HL-60 (cell line): ENCODE measurements around the gene UGT1A5.

Experiments used
- DNase-seq, 2 experiments: peaks; one replicate each; pipeline ENCODE4 v3.0.0-alpha.2; 2010 to 2020; ENCODE audit warnings: low read depth in 1 of 2, low spot score in 1 of 2
- H3K27ac ChIP-seq: fragments of 250-450 bp; sonication (Bioruptor Pico); replicated peaks from 2 replicates; pipeline ENCODE4 v1.5.1; 2020; ENCODE audit warnings: mild to moderate bottlenecking, moderate library complexity
- H3K27me3 ChIP-seq: fragments of 250-450 bp; sonication (Bioruptor Pico); 2 replicates; pipeline ENCODE4 v1.5.1; 2021; ENCODE audit warnings: mild to moderate bottlenecking, moderate library complexity; ENCODE audit not compliant: insufficient read depth, poor library complexity, severe bottlenecking
- H3K4me3 ChIP-seq: replicated peaks from 2 replicates; pipeline ENCODE4 v1.5.1; 2011; ENCODE audit warnings: mild to moderate bottlenecking, control low read depth, low read length; ENCODE audit not compliant: insufficient read depth
- GABPA ChIP-seq: IDR thresholded peaks from 2 replicates; pipeline ENCODE4 v1.6.1; 2012; ENCODE audit warnings: low read depth
- POLR2AphosphoS5 ChIP-seq: IDR thresholded peaks from 2 replicates; pipeline ENCODE4 v1.6.1; 2012; ENCODE audit warnings: low read depth
- SPI1 ChIP-seq: IDR thresholded peaks from 2 replicates; pipeline ENCODE4 v1.6.1; 2012; ENCODE audit warnings: low read depth, mild to moderate bottlenecking, borderline replicate concordance
- TF ChIP-seq, protein P1 (sequence below): IDR thresholded peaks from one replicate; pipeline ENCODE4 v1.5.1; 2011; ENCODE audit warnings: low read length, control low read depth, inconsistent platforms; ENCODE audit not compliant: insufficient read depth
- TF ChIP-seq, protein P2 (sequence below): IDR thresholded peaks from 2 replicates; pipeline ENCODE4 v1.6.1; 2012; ENCODE audit warnings: low read depth; ENCODE audit not compliant: insufficient replicate concordance

UGT1A5 gene

DNA sequence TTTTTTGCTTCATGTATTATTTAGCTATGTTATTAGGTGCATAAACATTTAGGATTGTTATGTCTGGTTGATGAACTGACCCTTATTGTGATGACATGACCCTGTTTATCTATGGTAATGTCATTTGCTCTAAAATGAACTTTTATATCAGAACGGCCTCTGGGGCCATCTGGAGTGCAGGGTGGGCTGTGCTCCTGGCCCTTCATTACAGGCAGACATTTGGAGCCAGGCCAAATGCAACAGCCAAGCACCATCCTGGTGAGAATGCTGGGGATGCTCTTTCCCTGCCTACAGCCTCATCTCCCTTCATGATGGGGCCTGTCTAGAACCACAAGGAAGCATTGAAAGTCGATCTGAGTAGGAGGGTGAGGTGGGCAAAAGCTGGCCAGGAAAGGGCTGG is 103.6 kb downstream of the UGT1A5 start:
- no peak for DNase-seq
- TF ChIP-seq, protein P1, sequence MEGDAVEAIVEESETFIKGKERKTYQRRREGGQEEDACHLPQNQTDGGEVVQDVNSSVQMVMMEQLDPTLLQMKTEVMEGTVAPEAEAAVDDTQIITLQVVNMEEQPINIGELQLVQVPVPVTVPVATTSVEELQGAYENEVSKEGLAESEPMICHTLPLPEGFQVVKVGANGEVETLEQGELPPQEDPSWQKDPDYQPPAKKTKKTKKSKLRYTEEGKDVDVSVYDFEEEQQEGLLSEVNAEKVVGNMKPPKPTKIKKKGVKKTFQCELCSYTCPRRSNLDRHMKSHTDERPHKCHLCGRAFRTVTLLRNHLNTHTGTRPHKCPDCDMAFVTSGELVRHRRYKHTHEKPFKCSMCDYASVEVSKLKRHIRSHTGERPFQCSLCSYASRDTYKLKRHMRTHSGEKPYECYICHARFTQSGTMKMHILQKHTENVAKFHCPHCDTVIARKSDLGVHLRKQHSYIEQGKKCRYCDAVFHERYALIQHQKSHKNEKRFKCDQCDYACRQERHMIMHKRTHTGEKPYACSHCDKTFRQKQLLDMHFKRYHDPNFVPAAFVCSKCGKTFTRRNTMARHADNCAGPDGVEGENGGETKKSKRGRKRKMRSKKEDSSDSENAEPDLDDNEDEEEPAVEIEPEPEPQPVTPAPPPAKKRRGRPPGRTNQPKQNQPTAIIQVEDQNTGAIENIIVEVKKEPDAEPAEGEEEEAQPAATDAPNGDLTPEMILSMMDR: no peak
- TF ChIP-seq SPI1: no peak
- TF ChIP-seq POLR2AphosphoS5: no peak
- no peak for TF ChIP-seq GABPA
- TF ChIP-seq, protein P2, sequence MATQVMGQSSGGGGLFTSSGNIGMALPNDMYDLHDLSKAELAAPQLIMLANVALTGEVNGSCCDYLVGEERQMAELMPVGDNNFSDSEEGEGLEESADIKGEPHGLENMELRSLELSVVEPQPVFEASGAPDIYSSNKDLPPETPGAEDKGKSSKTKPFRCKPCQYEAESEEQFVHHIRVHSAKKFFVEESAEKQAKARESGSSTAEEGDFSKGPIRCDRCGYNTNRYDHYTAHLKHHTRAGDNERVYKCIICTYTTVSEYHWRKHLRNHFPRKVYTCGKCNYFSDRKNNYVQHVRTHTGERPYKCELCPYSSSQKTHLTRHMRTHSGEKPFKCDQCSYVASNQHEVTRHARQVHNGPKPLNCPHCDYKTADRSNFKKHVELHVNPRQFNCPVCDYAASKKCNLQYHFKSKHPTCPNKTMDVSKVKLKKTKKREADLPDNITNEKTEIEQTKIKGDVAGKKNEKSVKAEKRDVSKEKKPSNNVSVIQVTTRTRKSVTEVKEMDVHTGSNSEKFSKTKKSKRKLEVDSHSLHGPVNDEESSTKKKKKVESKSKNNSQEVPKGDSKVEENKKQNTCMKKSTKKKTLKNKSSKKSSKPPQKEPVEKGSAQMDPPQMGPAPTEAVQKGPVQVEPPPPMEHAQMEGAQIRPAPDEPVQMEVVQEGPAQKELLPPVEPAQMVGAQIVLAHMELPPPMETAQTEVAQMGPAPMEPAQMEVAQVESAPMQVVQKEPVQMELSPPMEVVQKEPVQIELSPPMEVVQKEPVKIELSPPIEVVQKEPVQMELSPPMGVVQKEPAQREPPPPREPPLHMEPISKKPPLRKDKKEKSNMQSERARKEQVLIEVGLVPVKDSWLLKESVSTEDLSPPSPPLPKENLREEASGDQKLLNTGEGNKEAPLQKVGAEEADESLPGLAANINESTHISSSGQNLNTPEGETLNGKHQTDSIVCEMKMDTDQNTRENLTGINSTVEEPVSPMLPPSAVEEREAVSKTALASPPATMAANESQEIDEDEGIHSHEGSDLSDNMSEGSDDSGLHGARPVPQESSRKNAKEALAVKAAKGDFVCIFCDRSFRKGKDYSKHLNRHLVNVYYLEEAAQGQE: no peak
- Histone ChIP-seq H3K27me3 (no peaks in the 10 kb centered on the region), H3K27ac (no peak overlapping the region), H3K4me3 (no peak overlapping the region)

DNA sequence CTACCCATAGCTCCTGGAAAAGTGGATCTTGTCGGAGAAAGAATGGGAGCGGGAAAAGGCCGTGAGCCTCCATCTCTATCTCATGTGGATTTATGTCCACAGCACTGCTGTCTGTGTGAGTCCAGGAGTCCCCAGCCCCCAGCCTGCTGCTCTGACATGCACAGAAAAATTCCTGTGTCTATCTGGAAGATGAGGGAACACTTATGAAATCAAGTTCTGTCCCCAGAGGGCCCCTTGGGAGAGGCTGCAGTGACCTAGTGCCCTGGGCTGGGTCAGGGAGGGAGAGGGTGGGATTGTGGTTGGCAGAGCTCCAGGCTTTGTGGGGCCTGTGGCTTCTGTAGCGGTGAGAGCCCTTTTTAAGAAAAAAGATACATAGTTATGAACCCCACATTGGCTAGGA is 104.1 kb downstream of the UGT1A5 start:
- DNase-seq: no peak
- H3K4me3 ChIP-seq: no peak overlapping the region
- no peak overlapping the region for H3K27ac ChIP-seq
- no peak for TF ChIP-seq POLR2AphosphoS5
- no peaks in the 10 kb centered on the region for H3K27me3 ChIP-seq

DNA sequence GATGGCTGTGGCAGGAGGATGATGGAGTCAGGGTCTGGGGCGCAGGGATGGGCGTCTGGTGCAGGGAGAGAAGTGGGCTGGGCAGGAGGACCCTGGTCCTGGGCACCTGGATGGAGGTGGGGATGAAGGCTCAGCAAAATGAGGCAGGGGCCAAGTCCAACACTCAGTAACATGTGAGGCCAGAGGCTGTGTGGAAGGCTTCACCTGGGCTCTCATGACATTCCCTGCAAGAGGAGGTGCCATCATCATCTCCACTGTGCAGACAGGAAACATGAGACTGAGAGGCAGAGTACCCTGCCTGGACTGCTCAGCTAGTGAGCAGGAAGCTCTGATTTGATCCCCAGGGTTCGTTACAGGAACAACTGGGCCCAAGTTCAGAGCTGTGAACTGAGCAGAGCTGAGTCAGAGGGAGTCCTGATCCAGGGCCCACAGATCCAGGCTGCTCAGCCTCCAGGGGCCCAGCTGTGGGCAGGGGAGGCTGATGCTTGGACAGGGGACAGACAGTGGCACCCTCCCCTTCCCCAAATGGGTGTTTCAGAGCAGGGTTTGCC is 104.7 kb downstream of the UGT1A5 start:
- no peak for DNase-seq
- H3K27me3 ChIP-seq: no peaks in the 10 kb centered on the region
- no peak overlapping the region for H3K27ac ChIP-seq
- H3K4me3 ChIP-seq: no peak overlapping the region
- TF ChIP-seq, protein P2: no peak
- TF ChIP-seq GABPA (no peak), POLR2AphosphoS5 (no peak), SPI1 (no peak)
- TF ChIP-seq, protein P1: no peak

DNA sequence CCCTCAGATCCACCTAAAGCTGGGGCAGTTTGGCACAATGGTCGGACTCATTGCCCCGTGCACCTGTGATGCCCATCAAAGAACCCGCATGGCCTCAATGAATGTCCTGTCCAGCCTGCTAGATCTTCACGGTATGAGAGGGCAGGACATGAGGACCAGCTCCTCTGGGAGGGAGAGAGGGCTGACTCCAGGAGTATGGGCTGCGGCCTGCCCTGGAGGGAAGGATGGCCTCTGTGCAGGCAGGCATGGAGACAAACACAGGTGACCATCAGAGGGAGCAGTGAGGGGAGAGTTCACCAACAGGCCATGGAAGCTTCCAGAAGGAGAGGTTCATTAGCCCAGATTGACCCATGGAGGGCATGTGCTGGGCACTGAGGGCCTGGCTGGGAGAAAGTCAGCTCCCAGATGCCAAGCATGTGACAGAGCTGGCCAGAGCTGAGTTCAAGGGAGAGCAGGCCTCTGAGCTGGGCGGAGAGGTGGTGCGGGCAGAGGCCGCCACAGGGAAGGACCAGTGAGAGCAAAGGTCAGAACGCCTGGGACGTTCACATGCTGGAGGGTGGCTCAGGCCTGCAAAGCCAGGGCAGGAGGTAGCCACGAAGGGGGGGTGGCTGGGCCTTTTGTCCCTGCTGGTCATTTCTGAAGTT is 105.4 kb downstream of the UGT1A5 start:
- no peak overlapping the region for H3K4me3 ChIP-seq
- no peak overlapping the region for H3K27ac ChIP-seq
- no peak for DNase-seq
- no peak for TF ChIP-seq GABPA
- TF ChIP-seq POLR2AphosphoS5: no peak
- TF ChIP-seq SPI1: no peak
- TF ChIP-seq, protein P1: no peak
- TF ChIP-seq, protein P2: no peak
- H3K27me3 ChIP-seq: no peaks in the 10 kb centered on the region
